SK-N-SH (cell line): ENCODE results near the gene TNIP2.

Experiments used
- CTCF ChIP-seq: fragments of 200-600 bp; sonication (generic); IDR thresholded peaks from 2 replicates; pipeline ENCODE4 v1.6.1; 2017; ENCODE audit warnings: antibody characterized with exemption, mild to moderate bottlenecking, moderate library complexity
- EP300 ChIP-seq, 2 experiments: IDR thresholded peaks; 2 replicates each; pipeline versions ENCODE4 v1.4.0 to v1.6.1; 2012; ENCODE audit warnings: borderline replicate concordance in 1 of 2, low read depth in 1 of 2, low read length in 1 of 2
- MAX ChIP-seq: IDR thresholded peaks from 2 replicates; pipeline ENCODE4 v1.4.0; 2012; ENCODE audit warnings: low read depth
- PBX3 ChIP-seq: IDR thresholded peaks from 2 replicates; pipeline ENCODE4; 2012
- RAD21 ChIP-seq: IDR thresholded peaks from 2 replicates; pipeline ENCODE4 v1.6.1; 2012; ENCODE audit warnings: mild to moderate bottlenecking, low read length
- RCOR1 ChIP-seq: fragments of 150-350 bp; IDR thresholded peaks from 2 replicates; pipeline ENCODE4 v1.6.1; 2017; ENCODE audit warnings: antibody characterized with exemption, low read length
- RFX5 ChIP-seq: IDR thresholded peaks from 2 replicates; pipeline ENCODE4 v1.6.1; 2012; ENCODE audit warnings: mild to moderate bottlenecking, improper control_type of control experiment, low read length
- SIN3A ChIP-seq: IDR thresholded peaks from 2 replicates; pipeline ENCODE4 v1.6.1; 2012; ENCODE audit warnings: low read depth, mild to moderate bottlenecking, low read length, moderate library complexity, borderline replicate concordance
- TEAD4 ChIP-seq: IDR thresholded peaks from 2 replicates; pipeline ENCODE4 v1.4.0; 2012; ENCODE audit warnings: mild to moderate bottlenecking, borderline replicate concordance; ENCODE audit not compliant: insufficient read depth
- ZBTB33 ChIP-seq: IDR thresholded peaks from 2 replicates; pipeline ENCODE4 v1.4.0; 2012; ENCODE audit warnings: low read depth, borderline replicate concordance

- TF ChIP-seq CTCF = no peak
- no peak for TF ChIP-seq RCOR1
- TF ChIP-seq PBX3 = no peak
- TF ChIP-seq TEAD4 = no peak
- no peak for TF ChIP-seq EP300 (IDR thresholded peaks at IDR 0.05; ENCODE audit: borderline replicate concordance in 1 of 2, low read depth in 1 of 2, low read length in 1 of 2)
- TF ChIP-seq SIN3A = no peak
- TF ChIP-seq MAX = no peak
- TF ChIP-seq RFX5 = no peak
- no peak for TF ChIP-seq RAD21
- no peak for TF ChIP-seq ZBTB33
Observed at GRCh38 chr4:2731907-2732317, 24.2 kb downstream of the TNIP2 start.
